Measurements from ENCODE around the gene GOLIM4. TPM values are rescaled to one million over a fixed set of nuclear protein-coding genes. Genes with fewer than 3 reads are reported as not detected.
A peak's percentile ranks its signal among the peaks of the same experiment; 100 is the strongest.

Gene GOLIM4, protein sequence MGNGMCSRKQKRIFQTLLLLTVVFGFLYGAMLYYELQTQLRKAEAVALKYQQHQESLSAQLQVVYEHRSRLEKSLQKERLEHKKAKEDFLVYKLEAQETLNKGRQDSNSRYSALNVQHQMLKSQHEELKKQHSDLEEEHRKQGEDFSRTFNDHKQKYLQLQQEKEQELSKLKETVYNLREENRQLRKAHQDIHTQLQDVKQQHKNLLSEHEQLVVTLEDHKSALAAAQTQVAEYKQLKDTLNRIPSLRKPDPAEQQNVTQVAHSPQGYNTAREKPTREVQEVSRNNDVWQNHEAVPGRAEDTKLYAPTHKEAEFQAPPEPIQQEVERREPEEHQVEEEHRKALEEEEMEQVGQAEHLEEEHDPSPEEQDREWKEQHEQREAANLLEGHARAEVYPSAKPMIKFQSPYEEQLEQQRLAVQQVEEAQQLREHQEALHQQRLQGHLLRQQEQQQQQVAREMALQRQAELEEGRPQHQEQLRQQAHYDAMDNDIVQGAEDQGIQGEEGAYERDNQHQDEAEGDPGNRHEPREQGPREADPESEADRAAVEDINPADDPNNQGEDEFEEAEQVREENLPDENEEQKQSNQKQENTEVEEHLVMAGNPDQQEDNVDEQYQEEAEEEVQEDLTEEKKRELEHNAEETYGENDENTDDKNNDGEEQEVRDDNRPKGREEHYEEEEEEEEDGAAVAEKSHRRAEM
- total RNA-seq (2016; rRNA removed; fragmentation: Illumina TruSeq; extraction: Trizol) (31.5 and 47.7 TPM in 2 replicates), polyA plus RNA-seq (2011; rRNA removed) (10.8 and 10.9 TPM in 2 replicates), polyA minus RNA-seq (2011; rRNA and poly(A)+ RNA removed; ENCODE audit: low replicate concordance) (15.3 and 32.9 TPM in 2 replicates), Bru-seq, nascent RNA (percentile 79 among the genes with signal in this experiment), BruChase-seq, experiment 1, labeled RNA remaining after a 6-hour chase (percentile 81 among the genes with signal in this experiment), BruChase-seq, experiment 2, labeled RNA remaining after a 2-hour chase (percentile 79 among the genes with signal in this experiment)
- total RNA-seq (2016; cell fraction: cytosol; rRNA removed; fragmentation: Illumina TruSeq; extraction: Trizol; ENCODE audit: low read depth), result 7.7 and 9.3 TPM in 2 replicates
- total RNA-seq (2016; cell fraction: insoluble cytoplasmic fraction; rRNA removed; fragmentation: Illumina TruSeq; extraction: Trizol), result 33.4 and 49.5 TPM in 2 replicates
- 11.5 and 12.4 TPM in 2 replicates for total RNA-seq (2016; cell fraction: membrane; rRNA removed; fragmentation: Illumina TruSeq; extraction: Trizol)
- 45.0 and 48.7 TPM in 2 replicates for total RNA-seq (2016; cell fraction: nucleus; rRNA removed; fragmentation: Illumina TruSeq; extraction: Trizol)
- polyA plus RNA-seq (2011; cell fraction: cytosol; rRNA removed), result 13.3 and 13.6 TPM in 2 replicates
- polyA plus RNA-seq (2011; cell fraction: nucleus; rRNA removed), result 12.0 and 12.4 TPM in 2 replicates
- 26.9 and 28.2 TPM in 2 replicates for polyA plus RNA-seq (2012)
- polyA plus RNA-seq (2016; cell fraction: cytosol; fragmentation: Illumina TruSeq; extraction: Trizol; ENCODE audit: low read depth), result 1.1 and 1.4 TPM in 2 replicates
- 26.8 and 32.2 TPM in 2 replicates for polyA plus RNA-seq (2016; cell fraction: insoluble cytoplasmic fraction; fragmentation: Illumina TruSeq; extraction: Trizol; ENCODE audit: low read depth)
- 3.4 and 3.7 TPM in 2 replicates for polyA plus RNA-seq (2016; cell fraction: membrane; fragmentation: Illumina TruSeq; extraction: Trizol; ENCODE audit: low read depth)
- 44.3 and 45.5 TPM in 2 replicates for polyA plus RNA-seq (2016; cell fraction: nucleus; fragmentation: Illumina TruSeq; extraction: Trizol; ENCODE audit: insufficient read depth, low read depth)
- 24.1 and 25.6 TPM in 2 replicates for polyA minus RNA-seq (2011; cell fraction: cytosol; rRNA and poly(A)+ RNA removed)
- polyA minus RNA-seq (2011; cell fraction: nucleus; rRNA and poly(A)+ RNA removed), result 36.9 and 37.2 TPM in 2 replicates
- long read RNA-seq, experiment 1, full-length matches to known transcripts, result 2 of 76 reads
- long read RNA-seq, experiment 1, partial matches to known transcripts, result 9 of 76 reads
- long read RNA-seq, experiment 1, other reads (novel, unspliced or antisense), result 65 of 76 reads
- long read RNA-seq, experiment 2, partial matches to known transcripts, result 2 of 19 reads
- long read RNA-seq, experiment 2, other reads (novel, unspliced or antisense), result 17 of 19 reads

DNA sequence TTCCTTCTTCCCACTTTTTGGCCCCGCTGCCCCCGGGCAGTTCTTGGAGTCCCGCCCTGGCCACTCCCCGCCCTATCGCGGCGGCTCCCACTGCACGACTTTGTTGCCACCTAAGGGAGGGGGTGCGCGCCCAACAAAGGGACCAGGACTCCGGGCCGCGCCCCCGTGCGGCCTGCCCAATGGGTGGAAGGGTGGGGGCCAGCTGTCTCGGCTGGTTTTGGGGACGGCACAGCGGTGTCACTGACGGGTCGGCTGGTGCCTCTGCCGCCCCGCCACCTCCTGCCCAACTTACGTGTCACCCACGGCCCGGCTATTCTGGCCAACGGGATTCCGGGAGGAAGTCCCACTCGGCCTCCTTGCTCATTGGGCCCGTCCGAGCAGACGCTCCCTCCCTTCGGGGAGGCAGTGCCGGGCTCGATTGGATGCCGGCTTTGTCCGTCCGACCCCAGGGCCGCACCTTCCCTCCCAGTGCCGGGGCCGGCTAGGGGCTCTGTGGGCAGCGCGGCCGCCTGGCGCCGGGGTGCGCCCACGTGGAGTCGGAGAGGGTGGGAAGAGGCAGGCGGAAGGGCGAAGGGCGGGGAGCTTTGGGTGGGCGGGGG, at the start of gene GOLIM4:
Gene GOLIM4, minus strand, starts transcription at position 314 of the 599 bp plus-strand sequence. CDS start 639 bp downstream, outside the sequence.
- Histone ChIP-seq H3K79me2 (ENCODE audit: insufficient read depth, low read length) (peaks cover 40% of the 10 kb centered on the region), H3K4me1 (ENCODE audit: insufficient read depth, low read length) (peaks cover 41% of the 10 kb centered on the region), H3K4me2 (ENCODE audit: low read depth, low read length) (peak within 1 kb of the TSS; percentile 97), H3K36me3 (replicated peaks in 1 of 2; ENCODE audit: control insufficient read depth in 1 of 2, insufficient read depth in 2 of 2, low read length in 2 of 2) (no peaks in the 10 kb centered on the region), H4K20me1 (ENCODE audit: insufficient read depth, low read length) (no peaks in the 10 kb centered on the region; the same call in 1 of the 2 replicates), H3K4me3 (replicated peaks in 1 of 3; ENCODE audit: insufficient read depth in 1 of 3, low read depth in 2 of 3, low read length in 3 of 3) (peak within 1 kb of the TSS; percentile 77 to 79 (median 77)), H2AFZ (ENCODE audit: low read length) (peak within 1 kb of the TSS; percentile 90), H3K27me3 (ENCODE audit: control insufficient read depth in 1 of 2, insufficient read depth in 2 of 2, low read length in 2 of 2) (no peaks in the 10 kb centered on the region; a peak in 1 of 5 replicates), H3K9ac (ENCODE audit: insufficient read depth, low read depth, low read length) (peak within 1 kb of the TSS; percentile 72), H3K27ac (ENCODE audit: extremely low read length, insufficient read depth, low read length) (peak within 1 kb of the TSS; percentile 74), H3K9me3 (ENCODE audit: low read length) (no peaks in the 10 kb centered on the region)
- ATAC-seq, result peak; percentile 94
- BruUV-seq (replicated peaks), result no TSS peak
- ChIA-PET POLR2A (interaction anchor here (3.5 kb wide), 1 partner anchor 23 kb away, joined by 17 read pairs; no protein-coding TSS in a partner anchor), CTCF (ENCODE audit: low intra/inter-chr PET ratio, low total read pairs) (interaction anchor here (1.5 kb wide), 1 partner anchor 48 kb away, joined by 7 read pairs; no protein-coding TSS in a partner anchor)
- in situ Hi-C loops (cut with HindIII; ENCODE audit: extremely low pct_ligation_motif_present, low pct_unique_long_range_greater_than_20kb) (no loop called here), intact Hi-C loops (cut with micrococcal nuclease; ENCODE audit: unreplicated experiment) (loop anchor here (1.0 to 10.0 kb wide), 5 partner anchors 23 to 361 kb away; partner anchors contain the start of genes PDCD10 and SERPINI1)
- WGBS (ENCODE audit: low lambda C conversion rate), result 0% methylated on average over 8 of the region's 52 CpGs
- FAIRE-seq, result peak; percentile 83
- peak; percentile 94 for DNase-seq (ENCODE audit: low spot score)
- no peak for TF ChIP-seq REXO4 (CRISPR knock-in tag; IDR thresholded peaks at IDR 0.05; ENCODE audit: borderline replicate concordance)
- no peak for TF ChIP-seq TBX3 (IDR thresholded peaks at IDR 0.05; ENCODE audit: borderline replicate concordance)
- TF ChIP-seq JDP2 (CRISPR knock-in tag; IDR thresholded peaks at IDR 0.05; ENCODE audit: borderline replicate concordance), result peak; percentile 84; the same call in 1 of the 2 replicates
- no peak for TF ChIP-seq ZNF644 (CRISPR knock-in tag; IDR thresholded peaks at IDR 0.05; ENCODE audit: low read depth)
- TF ChIP-seq, protein P1, sequence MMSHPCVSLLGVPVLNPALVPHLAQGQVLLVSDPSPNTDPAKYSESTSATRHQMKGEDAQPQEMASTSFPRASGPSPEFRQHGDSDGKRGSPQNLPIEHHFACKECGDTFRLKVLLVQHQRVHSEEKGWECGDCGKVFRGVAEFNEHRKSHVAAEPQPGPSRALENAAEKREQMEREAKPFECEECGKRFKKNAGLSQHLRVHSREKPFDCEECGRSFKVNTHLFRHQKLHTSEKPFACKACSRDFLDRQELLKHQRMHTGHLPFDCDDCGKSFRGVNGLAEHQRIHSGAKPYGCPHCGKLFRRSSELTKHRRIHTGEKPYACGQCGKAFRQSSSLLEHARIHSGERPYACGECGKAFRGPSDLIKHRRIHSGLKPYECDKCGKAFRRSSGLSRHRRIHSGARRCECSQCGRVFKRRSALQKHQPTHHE (CRISPR knock-in tag; IDR thresholded peaks at IDR 0.05; ENCODE audit: borderline replicate concordance), result peak; percentile 55; the same call in 1 of the 2 replicates
- no peak; the same call in 1 of the 2 replicates for TF ChIP-seq SOX5 (CRISPR knock-in tag; IDR thresholded peaks at IDR 0.05; ENCODE audit: borderline replicate concordance)
- TF ChIP-seq ZNF224 (CRISPR knock-in tag; IDR thresholded peaks at IDR 0.05), result no peak; the same call in 1 of the 2 replicates
- peak; percentile 78; the same call in 1 of the 2 replicates for TF ChIP-seq SIN3A (IDR thresholded peaks at IDR 0.05; ENCODE audit: borderline replicate concordance, low read depth, low read length)
- TF ChIP-seq RFX5 (IDR thresholded peaks at IDR 0.05; ENCODE audit: low read depth, low read length), result no peak
- TF ChIP-seq ZNF543 (CRISPR knock-in tag; IDR thresholded peaks at IDR 0.05), result no peak
- TF ChIP-seq ATM (IDR thresholded peaks at IDR 0.05; ENCODE audit: borderline replicate concordance), result no peak
- TF ChIP-seq HOXD1 (CRISPR knock-in tag; IDR thresholded peaks at IDR 0.05), result peak; percentile 3; the same call in 1 of the 2 replicates
- TF ChIP-seq ZNF124 (CRISPR knock-in tag; IDR thresholded peaks at IDR 0.05), result peak; percentile 12; the same call in 1 of the 2 replicates
- TF ChIP-seq HNF4G (IDR thresholded peaks at IDR 0.05; ENCODE audit: borderline replicate concordance, low read depth, low read length), result 0 out of 2 replicates have a peak, but pooled peaks have one; percentile 41
- 0 out of 2 replicates have a peak, but pooled peaks have one; percentile 51 for TF ChIP-seq HNF4G (CRISPR knock-in tag; IDR thresholded peaks at IDR 0.05; ENCODE audit: borderline replicate concordance, low read depth)
- no peak for TF ChIP-seq STAT5B (CRISPR knock-in tag; IDR thresholded peaks at IDR 0.05)

Measured in HepG2 (cell line).